Activated naive CD8-positive, alpha-beta T cell treated with anti-CD3 and anti-CD28 coated beads, Interleukin-2, amount 10 ng/mL, durations not matched to agents 7 days and 5 days (primary cell): Measurements from ENCODE around the gene EPOP. TPM values are rescaled to one million over a fixed set of nuclear protein-coding genes. Genes with fewer than 3 reads are reported as not detected.

Source experiments
- ATAC-seq: fragments of 150-1000 bp; cut with Tn5 transposase; one replicate; pipeline ENCODE4 v1.10.0; 2021; ENCODE audit warnings: low read depth, moderate library complexity
- POLR2A ChIA-PET: fragments of 350-600 bp; sonication (Branson Sonifier 250); formaldehyde crosslinking; loops from one replicate; lab custom pipeline; 2021; ENCODE audit warnings: antibody characterized with exemption; lab: Charles Lee
- DNase-seq: peaks from one replicate; pipeline ENCODE4 v3.0.0; 2021
- H3K27ac Mint-ChIP-seq: one replicate; pipeline ENCODE4 v1.8.0; 2022; ENCODE audit warnings: mild to moderate bottlenecking, mixed read lengths
- H3K27me3 Mint-ChIP-seq: one replicate; pipeline ENCODE4 v1.8.0; 2022; ENCODE audit warnings: mild to moderate bottlenecking, moderate library complexity, mixed read lengths
- H3K36me3 Mint-ChIP-seq: one replicate; pipeline ENCODE4 v1.8.0; 2021; ENCODE audit warnings: mild to moderate bottlenecking, mixed read lengths
- H3K4me1 Mint-ChIP-seq: one replicate; pipeline ENCODE4 v1.8.0; 2021; ENCODE audit warnings: mixed read lengths
- H3K4me3 Mint-ChIP-seq: one replicate; pipeline ENCODE4 v1.8.0; 2022; ENCODE audit warnings: mild to moderate bottlenecking, moderate library complexity, mixed read lengths
- H3K9me3 Mint-ChIP-seq: one replicate; pipeline ENCODE4 v1.8.0; 2021; ENCODE audit warnings: mixed read lengths
- total RNA-seq, 2 experiments: library from RNA; stranded (reverse); gene quantifications; one replicate each; pipeline ENCODE4 v1.2.3, GENCODE V29; 2021

EPOP gene
- 1 to 10 TPM; 7.2 TPM for total RNA-seq

- H3K4me3 Mint-ChIP-seq, result peak within 1 kb of the TSS; percentile 68
- H3K27me3 Mint-ChIP-seq, result peaks cover 24% of the 10 kb centered on the region
- POLR2A ChIA-PET, result interaction anchor here (0.5 to 4.8 kb wide), 10 partner anchors 13 to 116 kb away, joined by 3 to 44 read pairs (median 6); partner anchors contain the start of genes CISD3, MLLT6 and PSMB3
- peaks cover 2% of the 10 kb centered on the region for H3K36me3 Mint-ChIP-seq
- DNase-seq, result peak; percentile 92
- peak within 1 kb of the TSS; percentile 33 for H3K27ac Mint-ChIP-seq
- ATAC-seq, result peak; percentile 88
- no peaks in the 10 kb centered on the region for H3K9me3 Mint-ChIP-seq
- H3K4me1 Mint-ChIP-seq, result peaks cover 31% of the 10 kb centered on the region
Observed at GRCh38 chr17:38674749-38675615, at the start of gene EPOP. Gene EPOP (minus strand): TSS chr17:38674957. CDS start chr17:38674495, 462 bp downstream.

- Mint-ChIP-seq H3K27me3 (no peaks in the 10 kb centered on the region), H3K36me3 (peaks cover 14% of the 10 kb centered on the region), H3K9me3 (no peaks in the 10 kb centered on the region), H3K4me1 (peaks cover 7% of the 10 kb centered on the region), H3K27ac (no peak overlapping the region), H3K4me3 (no peak overlapping the region)
- POLR2A ChIA-PET, result interaction anchor here (1.1 to 1.2 kb wide), 2 partner anchors 14 to 15 kb away, joined by 3 read pairs; no protein-coding TSS in a partner anchor
- ATAC-seq, result no peak
- no peak for DNase-seq
Observed at GRCh38 chr17:38721802-38722201, 47.0 kb upstream of the EPOP start.

- Mint-ChIP-seq H3K4me1 (peaks cover 4% of the 10 kb centered on the region), H3K36me3 (peaks cover 13% of the 10 kb centered on the region), H3K27ac (no peak overlapping the region), H3K27me3 (no peaks in the 10 kb centered on the region), H3K9me3 (no peaks in the 10 kb centered on the region), H3K4me3 (no peak overlapping the region)
- ATAC-seq (no peak), DNase-seq (no peak)
- POLR2A ChIA-PET, result interaction anchor here (3.6 kb wide), 1 partner anchor 14 kb away, joined by 26 read pairs; no protein-coding TSS in a partner anchor
Observed at GRCh38 chr17:38720941-38721340, 46.2 kb upstream of the EPOP start.

- no peaks in the 10 kb centered on the region for H3K9me3 Mint-ChIP-seq
- H3K4me1 Mint-ChIP-seq, result peaks cover 10% of the 10 kb centered on the region
- peak overlapping the region; percentile 51 for H3K27ac Mint-ChIP-seq
- no peaks in the 10 kb centered on the region for H3K27me3 Mint-ChIP-seq
- no peak for DNase-seq
- ATAC-seq, result no peak
- H3K4me3 Mint-ChIP-seq, result no peak overlapping the region
- POLR2A ChIA-PET, result interaction anchor here (3.6 kb wide), 1 partner anchor 13 kb away, joined by 26 read pairs; no protein-coding TSS in a partner anchor
- peaks cover 17% of the 10 kb centered on the region for H3K36me3 Mint-ChIP-seq
Observed at GRCh38 chr17:38719943-38720641, 45.3 kb upstream of the EPOP start.

GRCh38 chr17:38719289-38719942 is 44.7 kb upstream of the EPOP start:
- Mint-ChIP-seq H3K4me3 (no peak overlapping the region), H3K4me1 (peaks cover 13% of the 10 kb centered on the region), H3K9me3 (no peaks in the 10 kb centered on the region), H3K27ac (no peak overlapping the region), H3K27me3 (no peaks in the 10 kb centered on the region), H3K36me3 (peaks cover 20% of the 10 kb centered on the region)
- DNase-seq (no peak), ATAC-seq (no peak)
- POLR2A ChIA-PET, result interaction anchor here (0.6 to 4.2 kb wide), 4 partner anchors 9 to 631 kb away, joined by 3 to 35 read pairs (median 15); no protein-coding TSS in a partner anchor

GRCh38 chr17:38717139-38717745 is 42.5 kb upstream of the EPOP start:
- no peak for DNase-seq
- POLR2A ChIA-PET, result interaction anchor here (0.8 to 4.2 kb wide), 5 partner anchors 10 to 20 kb away, joined by 3 to 35 read pairs (median 15); partner anchors contain the start of gene MLLT6
- Mint-ChIP-seq H3K27me3 (no peaks in the 10 kb centered on the region), H3K9me3 (no peaks in the 10 kb centered on the region), H3K4me3 (no peak overlapping the region), H3K4me1 (peaks cover 14% of the 10 kb centered on the region), H3K36me3 (peaks cover 19% of the 10 kb centered on the region), H3K27ac (no peak overlapping the region)
- ATAC-seq, result no peak

- no peak for DNase-seq
- Mint-ChIP-seq H3K36me3 (peaks cover 19% of the 10 kb centered on the region), H3K27ac (peak overlapping the region; percentile 61), H3K4me3 (no peak overlapping the region), H3K9me3 (no peaks in the 10 kb centered on the region), H3K27me3 (no peaks in the 10 kb centered on the region), H3K4me1 (peaks cover 18% of the 10 kb centered on the region)
- POLR2A ChIA-PET, result interaction anchor here (0.8 to 4.2 kb wide), 3 partner anchors 10 to 12 kb away, joined by 3 to 35 read pairs (median 15); partner anchors contain the start of gene MLLT6
- ATAC-seq, result no peak
Observed at GRCh38 chr17:38716368-38717005, 41.7 kb upstream of the EPOP start.

- Mint-ChIP-seq H3K36me3 (peaks cover 20% of the 10 kb centered on the region), H3K27ac (peak overlapping the region; percentile 76), H3K27me3 (no peaks in the 10 kb centered on the region), H3K4me3 (no peak overlapping the region), H3K9me3 (no peaks in the 10 kb centered on the region), H3K4me1 (peaks cover 28% of the 10 kb centered on the region)
- POLR2A ChIA-PET, result interaction anchor here (2.5 to 4.2 kb wide), 2 partner anchors 9 to 13 kb away, joined by 15 to 35 read pairs; no protein-coding TSS in a partner anchor
- DNase-seq (no peak), ATAC-seq (no peak)
Observed at GRCh38 chr17:38715216-38715943, 40.6 kb upstream of the EPOP start.

GRCh38 chr17:38713456-38714075 is 38.8 kb upstream of the EPOP start:
- Mint-ChIP-seq H3K9me3 (no peaks in the 10 kb centered on the region), H3K4me1 (peaks cover 40% of the 10 kb centered on the region), H3K27me3 (no peaks in the 10 kb centered on the region), H3K4me3 (no peak overlapping the region), H3K27ac (no peak overlapping the region), H3K36me3 (peaks cover 27% of the 10 kb centered on the region)
- no peak for DNase-seq
- POLR2A ChIA-PET, result no interaction called here
- no peak for ATAC-seq

- H3K36me3 Mint-ChIP-seq, result peaks cover 27% of the 10 kb centered on the region
- no peak for DNase-seq
- H3K27ac Mint-ChIP-seq, result no peak overlapping the region
- no peaks in the 10 kb centered on the region for H3K27me3 Mint-ChIP-seq
- H3K4me3 Mint-ChIP-seq, result no peak overlapping the region
- H3K9me3 Mint-ChIP-seq, result no peaks in the 10 kb centered on the region
- no peak for ATAC-seq
- H3K4me1 Mint-ChIP-seq, result peaks cover 46% of the 10 kb centered on the region
- POLR2A ChIA-PET, result interaction anchor here (2.0 to 4.3 kb wide), 2 partner anchors 15 to 37 kb away, joined by 4 to 32 read pairs; no protein-coding TSS in a partner anchor
Observed at GRCh38 chr17:38712593-38712992, 37.8 kb upstream of the EPOP start.
